ENCODE results near the gene CHST8. TPM values are rescaled to one million over a fixed set of nuclear protein-coding genes. Genes with fewer than 3 reads are reported as not detected.
"Not testable (repeated sequence)": the region's sequence is repeated elsewhere in the genome, so short reads cannot be mapped to it uniquely, and the experiment has no call there.

Gene CHST8
- total RNA-seq (2014; rRNA removed; shearing (Covaris generic)), result 0.12 and 0.26 TPM in 2 replicates
- polyA plus RNA-seq (2014; cell fraction: nucleus; rRNA removed), result 0.44 TPM in 1 of 2 replicates, not detected in the other

GRCh38 chr19:33621811-33622504, at the start of gene CHST8:
Gene CHST8, plus strand, starts transcription at chr19:33621953. Its CDS starts 67,309 bp downstream, at chr19:33689262.
- peak; percentile 16 for DNase-seq (ENCODE audit: extremely low read depth, low read depth)

- DNase-seq (ENCODE audit: extremely low read depth, low read depth), result no peak
Observed at GRCh38 chr19:33572929-33573328, 48.8 kb upstream of the CHST8 start.

- no peak for DNase-seq (ENCODE audit: extremely low read depth, low read depth)
Observed at GRCh38 chr19:33574824-33575223, 46.9 kb upstream of the CHST8 start.

GRCh38 chr19:33578697-33579096, 43.1 kb upstream of the CHST8 start:
- DNase-seq (ENCODE audit: extremely low read depth, low read depth), result no peak

- no peak for DNase-seq (ENCODE audit: extremely low read depth, low read depth)
Observed at GRCh38 chr19:33580026-33580644, 41.6 kb upstream of the CHST8 start.

GRCh38 chr19:33580645-33581037, 41.1 kb upstream of the CHST8 start:
- DNase-seq (ENCODE audit: extremely low read depth, low read depth), result no peak

- no peak for DNase-seq (ENCODE audit: extremely low read depth, low read depth)
Observed at GRCh38 chr19:33582914-33583313, 38.8 kb upstream of the CHST8 start.

GRCh38 chr19:33587150-33587549, 34.6 kb upstream of the CHST8 start:
- no peak for DNase-seq (ENCODE audit: extremely low read depth, low read depth)

GRCh38 chr19:33590224-33590623, 31.5 kb upstream of the CHST8 start:
- no peak for DNase-seq (ENCODE audit: extremely low read depth, low read depth)

GRCh38 chr19:33595783-33596182, 26.0 kb upstream of the CHST8 start:
- DNase-seq (ENCODE audit: extremely low read depth, low read depth), result no peak

- no peak for DNase-seq (ENCODE audit: extremely low read depth, low read depth)
Observed at GRCh38 chr19:33601583-33601982, 20.2 kb upstream of the CHST8 start.

GRCh38 chr19:33602576-33603204, 19.1 kb upstream of the CHST8 start:
- DNase-seq (ENCODE audit: extremely low read depth, low read depth), result no peak

GRCh38 chr19:33603377-33603776, 18.4 kb upstream of the CHST8 start:
- DNase-seq (ENCODE audit: extremely low read depth, low read depth), result no peak

GRCh38 chr19:33604651-33605050, 17.1 kb upstream of the CHST8 start:
- no peak for DNase-seq (ENCODE audit: extremely low read depth, low read depth)

GRCh38 chr19:33605803-33606295, 15.9 kb upstream of the CHST8 start:
- not testable (repeated sequence) for DNase-seq (ENCODE audit: extremely low read depth, low read depth)

GRCh38 chr19:33606556-33606955, 15.2 kb upstream of the CHST8 start:
- no peak for DNase-seq (ENCODE audit: extremely low read depth, low read depth)

GRCh38 chr19:33609353-33609752, 12.4 kb upstream of the CHST8 start:
- no peak for DNase-seq (ENCODE audit: extremely low read depth, low read depth)

GRCh38 chr19:33610588-33610987, 11.2 kb upstream of the CHST8 start:
- no peak for DNase-seq (ENCODE audit: extremely low read depth, low read depth)

GRCh38 chr19:33612928-33613619, 8.7 kb upstream of the CHST8 start:
- DNase-seq (ENCODE audit: extremely low read depth, low read depth), result no peak

- DNase-seq (ENCODE audit: extremely low read depth, low read depth), result no peak
Observed at GRCh38 chr19:33613620-33614000, 8.1 kb upstream of the CHST8 start.

- DNase-seq (ENCODE audit: extremely low read depth, low read depth), result no peak
Observed at GRCh38 chr19:33616346-33616745, 5.4 kb upstream of the CHST8 start.
